GM10248 (cell line): ENCODE results near the gene OR5B12.

Experiments used
- CTCF ChIA-PET: fragments of 300-600 bp; sonication (Branson Sonifier 250); formaldehyde crosslinking; extraction: SDS; loops from one replicate; lab custom pipeline; 2021; ENCODE audit warnings: antibody characterized with exemption; lab: Yijun Ruan, JAX
- POLR2A ChIA-PET: fragments of 350-650 bp; sonication (Branson Sonifier 250); formaldehyde crosslinking; extraction: SDS; loops from one replicate; lab custom pipeline; 2020; ENCODE audit warnings: antibody characterized with exemption; lab: Yijun Ruan, JAX
- DNase-seq: peaks from one replicate; pipeline ENCODE4 v3.0.0; 2012; ENCODE audit errors: extremely low spot score
- CTCF ChIP-seq: IDR thresholded peaks from 2 replicates; pipeline ENCODE4 v1.5.1; 2012; ENCODE audit warnings: mild to moderate bottlenecking, low read depth; ENCODE audit errors: extremely low read depth, missing control alignments, control extremely low read depth

OR5B12 gene

GRCh38 chr11:58451585-58451984, 9.5 kb upstream of the OR5B12 start:
- CTCF ChIA-PET, result no interaction called here
- DNase-seq, result no peak
- TF ChIP-seq CTCF, result no peak
- POLR2A ChIA-PET, result no interaction called here

- POLR2A ChIA-PET, result no interaction called here
Measured at GRCh38 chr11:58446294-58446693, 4.3 kb upstream of the OR5B12 start.

GRCh38 chr11:58444300-58444699, 2.3 kb upstream of the OR5B12 start:
- TF ChIP-seq CTCF, result no peak
- POLR2A ChIA-PET, result no interaction called here
- DNase-seq, result no peak
- CTCF ChIA-PET, result no interaction called here

More at GRCh38 chr11:58446294-58446693, 4.3 kb upstream of the OR5B12 start:
- no peak for TF ChIP-seq CTCF
- no peak for DNase-seq
- CTCF ChIA-PET, result interaction anchor here (0.6 kb wide), 1 partner anchor 42 kb away, joined by 3 read pairs; no protein-coding TSS in a partner anchor

GRCh38 chr11:58438486-58438885, 3.5 kb downstream of the OR5B12 start:
- no peak for TF ChIP-seq CTCF
- ChIA-PET CTCF (interaction anchor here (1.4 kb wide), 1 partner anchor 9 kb away, joined by 3 read pairs; no protein-coding TSS in a partner anchor), POLR2A (no interaction called here)
- no peak for DNase-seq

- POLR2A ChIA-PET, result no interaction called here
- CTCF ChIA-PET, result no interaction called here
- no peak for DNase-seq
- no peak for TF ChIP-seq CTCF
Measured at GRCh38 chr11:58434217-58434616, 7.8 kb downstream of the OR5B12 start.

GRCh38 chr11:58433638-58434203, 8.3 kb downstream of the OR5B12 start:
- no peak for DNase-seq
- POLR2A ChIA-PET, result no interaction called here
- CTCF ChIA-PET, result no interaction called here
- TF ChIP-seq CTCF, result no peak
